NCI-H2029 (cell line): ENCODE results near the gene TBRG1.
"Not testable (repeated sequence)": the region's sequence is repeated elsewhere in the genome, so short reads cannot be mapped to it uniquely, and the experiment has no call there.

ENCODE experiments used
- DNase-seq: peaks from one replicate; lab custom pipeline; 2025; lab: John Stamatoyannopoulos, UW

Gene TBRG1, protein sequence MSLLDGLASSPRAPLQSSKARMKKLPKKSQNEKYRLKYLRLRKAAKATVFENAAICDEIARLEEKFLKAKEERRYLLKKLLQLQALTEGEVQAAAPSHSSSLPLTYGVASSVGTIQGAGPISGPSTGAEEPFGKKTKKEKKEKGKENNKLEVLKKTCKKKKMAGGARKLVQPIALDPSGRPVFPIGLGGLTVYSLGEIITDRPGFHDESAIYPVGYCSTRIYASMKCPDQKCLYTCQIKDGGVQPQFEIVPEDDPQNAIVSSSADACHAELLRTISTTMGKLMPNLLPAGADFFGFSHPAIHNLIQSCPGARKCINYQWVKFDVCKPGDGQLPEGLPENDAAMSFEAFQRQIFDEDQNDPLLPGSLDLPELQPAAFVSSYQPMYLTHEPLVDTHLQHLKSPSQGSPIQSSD

DNA sequence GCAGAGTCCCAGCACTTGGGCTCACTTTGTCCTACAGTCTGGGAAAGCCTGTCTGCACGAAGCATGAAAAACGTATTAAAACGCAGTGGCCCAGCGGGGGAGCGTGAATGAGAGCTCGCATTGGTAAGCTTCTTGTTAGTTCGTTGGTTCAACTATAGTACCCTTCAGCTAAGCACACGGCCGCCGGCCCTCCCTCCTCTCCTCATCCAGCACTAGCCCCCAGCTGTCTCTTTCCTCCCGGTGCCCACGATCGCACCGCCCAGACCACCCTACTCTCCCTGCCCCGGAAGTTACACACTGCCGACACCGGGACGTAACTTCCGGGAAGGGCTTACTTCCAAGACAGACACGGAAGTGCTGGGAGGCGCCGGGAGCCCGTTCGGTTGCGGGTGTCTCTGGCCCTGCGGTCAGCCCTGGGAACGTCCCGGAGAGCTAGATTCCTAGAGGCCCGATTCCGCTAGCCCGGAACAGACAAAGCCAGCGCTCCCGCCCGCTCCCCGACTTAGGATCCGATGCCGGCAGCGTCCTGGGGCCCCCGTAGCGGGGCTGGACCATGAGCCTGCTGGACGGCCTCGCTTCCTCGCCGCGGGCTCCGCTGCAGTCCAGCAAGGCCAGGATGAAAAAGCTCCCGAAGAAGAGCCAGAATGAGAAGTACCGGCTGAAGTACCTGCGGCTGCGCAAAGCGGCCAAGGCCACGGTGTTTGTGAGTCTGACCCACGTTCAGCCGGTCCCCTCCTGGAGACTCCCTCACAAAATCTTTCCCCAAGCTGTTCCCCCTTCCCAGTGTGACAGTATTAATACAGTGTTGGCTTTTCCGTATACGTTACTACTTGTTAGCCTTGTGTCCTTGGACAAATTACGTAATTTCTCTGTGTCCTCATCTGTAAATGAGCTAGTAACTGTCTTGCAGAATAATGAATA lies at the start of gene TBRG1:
TSS of gene TBRG1 (plus strand) at position 334 of the 921 bp plus-strand sequence. CDS start at position 554, 220 bp downstream.
- DNase-seq, result peak; percentile 58

DNA sequence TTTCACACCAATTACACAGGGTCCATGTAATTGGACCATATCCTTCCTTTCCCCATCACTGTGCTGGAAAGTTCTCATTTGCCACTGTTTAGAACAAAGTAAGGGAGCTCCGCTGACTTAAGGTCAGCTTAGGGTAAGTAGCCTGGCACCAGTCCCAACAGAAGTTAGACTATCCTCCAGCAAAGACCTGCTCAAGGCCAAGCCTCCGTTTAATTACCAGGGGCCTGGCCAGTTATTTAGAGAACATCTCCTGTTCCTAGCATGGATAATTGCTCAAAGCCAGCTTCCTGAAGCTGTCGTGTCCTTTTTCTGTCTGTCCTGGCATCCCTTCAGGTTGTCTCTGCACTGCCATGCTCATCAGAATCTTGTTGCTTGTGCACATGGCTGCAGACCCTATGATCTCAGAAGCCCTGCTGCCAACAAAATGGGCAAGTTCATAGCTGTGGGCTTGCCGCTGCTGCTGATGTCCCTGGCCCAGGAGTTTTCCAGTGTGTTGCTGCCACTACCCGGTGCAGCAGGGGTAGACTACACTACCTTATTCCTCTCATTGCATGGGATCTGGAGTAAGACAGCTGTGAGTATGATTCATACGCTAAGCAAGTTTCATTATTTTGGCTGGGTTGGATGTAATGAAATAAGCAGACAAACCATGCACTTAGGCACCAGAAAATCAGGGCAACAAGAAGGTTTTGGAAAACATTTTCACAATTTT lies 44.8 kb upstream of the TBRG1 start:
- DNase-seq, result no peak

DNA sequence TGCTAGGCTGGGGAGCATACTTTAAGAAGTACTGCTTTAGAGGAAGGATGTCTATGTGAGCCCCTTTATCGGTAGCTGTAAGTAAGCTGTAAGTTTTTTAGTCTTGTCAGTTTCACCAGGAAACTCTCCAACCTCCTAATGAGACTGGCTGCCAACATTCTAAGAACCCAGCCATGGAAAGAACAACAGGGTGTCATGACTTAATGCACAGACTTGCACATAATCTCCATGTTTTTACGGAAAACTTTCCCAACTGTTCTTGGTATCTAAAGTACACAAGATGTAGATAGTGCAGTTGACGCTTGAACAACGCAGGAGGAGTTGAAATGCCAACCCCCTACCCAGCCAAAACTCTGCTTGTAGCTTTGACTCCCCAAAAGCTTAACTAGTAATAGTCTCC lies 43.9 kb upstream of the TBRG1 start:
- DNase-seq, result no peak

DNA sequence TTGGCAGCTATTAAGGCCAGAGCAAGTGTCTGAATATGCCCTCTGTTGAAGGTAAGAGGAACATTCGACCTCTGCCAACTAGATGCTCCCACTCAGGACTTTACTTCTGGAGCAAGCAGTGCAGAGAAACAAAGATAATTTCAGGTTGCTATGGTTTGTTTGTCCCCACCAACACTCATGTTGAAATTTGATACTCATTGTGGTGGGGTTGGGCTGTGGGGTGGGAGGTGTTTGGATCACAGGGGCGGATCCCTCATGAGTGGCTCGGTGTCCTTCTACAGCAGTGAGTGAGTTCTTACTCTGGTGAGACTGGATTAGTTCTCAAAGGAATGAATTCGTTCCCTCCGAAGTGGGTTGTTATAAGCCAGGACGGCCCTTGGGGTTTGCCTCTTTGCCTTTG lies 40.8 kb upstream of the TBRG1 start:
- DNase-seq, result no peak

DNA sequence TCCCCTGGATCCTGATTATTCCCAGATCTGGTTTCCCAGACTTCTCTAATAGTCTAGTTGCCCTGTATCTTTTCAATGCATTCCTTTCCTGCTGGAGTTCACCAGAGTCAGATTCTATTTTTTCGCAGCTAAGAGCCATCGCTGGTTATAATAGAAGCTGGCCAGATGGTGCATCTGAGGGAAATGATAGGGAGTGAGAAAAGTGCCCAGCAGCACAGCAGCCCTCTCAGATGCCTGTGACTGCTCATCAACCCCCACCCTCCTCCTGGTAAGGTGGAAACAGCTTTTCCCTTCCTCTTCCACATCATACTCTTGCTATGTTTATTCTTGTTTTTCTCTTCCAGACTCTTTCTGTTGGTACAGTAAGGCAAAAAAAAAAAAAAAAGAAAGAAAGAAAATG lies 40.1 kb upstream of the TBRG1 start:
- DNase-seq, result no peak

DNA sequence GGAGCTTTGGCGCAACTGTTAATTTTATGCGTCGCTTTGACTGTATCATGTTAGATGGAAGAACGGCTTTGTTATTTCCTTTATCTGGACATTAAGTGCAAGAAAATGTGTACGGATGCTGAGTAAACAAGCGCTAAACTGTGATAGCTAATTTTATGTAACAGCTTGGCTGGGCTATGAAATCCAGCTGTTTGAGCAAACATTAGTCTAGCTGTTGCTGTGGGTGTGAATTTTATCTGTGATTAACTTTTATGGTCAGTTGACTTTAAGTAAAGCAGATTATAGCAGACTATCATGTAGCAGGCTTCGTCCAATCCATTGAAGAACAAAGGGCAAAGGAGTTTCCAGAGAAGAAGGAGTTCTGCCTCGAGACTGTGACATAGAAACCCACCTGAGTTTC lies 38.9 kb upstream of the TBRG1 start:
- DNase-seq, result no peak

DNA sequence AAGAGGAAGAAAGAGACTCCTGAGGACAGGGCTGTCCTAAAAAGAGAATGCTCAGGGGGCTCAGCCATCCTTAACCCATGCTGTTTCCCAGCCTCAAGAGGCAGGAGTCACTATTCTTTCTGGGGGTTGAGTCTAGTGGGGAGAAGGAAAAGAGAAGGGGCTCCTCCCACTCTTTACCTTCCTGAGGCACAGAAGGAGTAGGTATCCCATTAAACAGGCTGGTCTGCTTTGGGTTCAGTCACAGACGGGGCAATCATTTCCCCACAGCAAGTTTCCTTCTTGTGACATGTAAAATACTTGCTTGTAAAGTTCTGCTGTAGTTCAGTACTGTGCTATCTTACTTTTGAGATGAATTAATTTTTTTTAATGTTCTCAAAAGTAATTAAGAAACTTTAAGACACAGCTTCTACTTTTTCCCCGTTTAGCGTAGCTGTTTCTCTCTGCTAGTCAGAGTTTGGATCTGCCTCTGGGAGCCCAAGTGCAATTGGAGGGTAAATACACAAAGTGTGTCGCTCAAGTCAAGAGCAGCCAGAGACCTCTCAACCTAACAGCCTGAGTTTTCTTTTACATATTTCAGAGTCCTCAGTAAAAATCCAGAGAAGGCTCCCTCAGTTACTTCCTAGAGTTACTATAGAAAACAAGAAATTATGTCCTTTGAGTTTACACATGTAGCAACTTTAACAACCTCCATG lies 37.8 kb upstream of the TBRG1 start:
- DNase-seq, result no peak

DNA sequence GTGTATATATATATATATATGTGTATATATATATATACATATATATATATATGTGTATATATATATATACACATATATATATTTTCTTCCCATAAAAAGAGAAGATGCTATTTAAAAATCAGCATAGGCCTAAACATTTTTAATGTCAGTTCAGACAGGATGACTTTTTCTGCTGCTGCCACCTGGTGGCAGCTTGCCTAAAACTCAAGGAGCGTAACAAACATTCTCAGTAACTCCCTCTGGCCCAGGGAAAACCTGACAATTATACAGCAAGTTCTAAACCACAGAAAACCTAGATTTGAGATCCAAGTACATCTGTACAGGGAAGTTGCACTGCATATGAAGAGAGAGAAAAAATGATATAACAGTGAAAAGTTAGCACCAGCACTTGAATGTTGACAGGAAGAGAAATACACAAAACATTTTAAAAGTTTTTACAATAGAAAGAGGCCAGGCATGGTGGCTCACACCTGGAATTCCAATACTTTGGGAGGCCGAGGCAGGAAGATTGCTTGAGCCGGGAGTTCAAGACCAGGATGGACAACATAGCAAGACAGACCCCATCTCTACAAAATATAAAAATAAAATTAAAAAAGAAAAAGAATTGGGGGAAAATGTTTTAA lies 36.3 kb upstream of the TBRG1 start:
- peak; percentile 43 for DNase-seq

DNA sequence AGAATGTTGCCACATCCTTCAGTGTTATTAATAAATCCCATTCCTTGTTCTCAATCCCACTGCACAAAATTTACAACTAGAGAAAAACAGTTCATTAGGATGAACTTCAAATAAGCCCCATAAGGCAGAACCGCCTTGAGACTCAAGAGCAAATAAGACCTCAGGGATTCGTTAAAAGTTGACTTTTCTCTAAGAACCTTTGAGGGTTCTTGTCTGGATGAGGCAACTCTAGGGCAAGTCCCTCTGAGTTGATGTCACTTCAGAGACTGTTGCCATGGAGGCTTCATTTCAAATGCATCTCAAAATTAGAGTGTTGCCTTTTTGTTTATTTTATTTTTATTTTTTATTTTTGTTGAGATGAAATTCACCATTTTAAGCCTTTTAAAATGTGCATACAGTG lies 31.2 kb upstream of the TBRG1 start:
- DNase-seq, result no peak

DNA sequence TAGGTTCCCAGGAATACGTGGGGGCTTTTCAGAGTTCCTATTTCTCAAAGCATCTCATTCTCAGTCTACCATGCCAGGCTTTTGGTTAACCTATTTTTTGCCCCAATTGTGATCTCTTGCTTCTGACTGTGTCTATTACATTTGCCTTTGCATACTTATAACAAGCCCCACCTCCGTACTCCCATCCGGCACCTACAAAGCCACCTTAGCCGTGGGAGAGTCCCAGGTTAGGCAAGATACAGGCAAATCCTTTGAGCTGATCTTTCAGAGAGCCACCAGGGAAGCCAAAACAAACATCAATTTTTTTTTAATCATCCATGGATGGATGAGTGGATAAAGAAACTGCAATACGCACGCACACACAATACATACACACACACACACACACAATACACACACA lies 30.0 kb upstream of the TBRG1 start:
- no peak for DNase-seq

DNA sequence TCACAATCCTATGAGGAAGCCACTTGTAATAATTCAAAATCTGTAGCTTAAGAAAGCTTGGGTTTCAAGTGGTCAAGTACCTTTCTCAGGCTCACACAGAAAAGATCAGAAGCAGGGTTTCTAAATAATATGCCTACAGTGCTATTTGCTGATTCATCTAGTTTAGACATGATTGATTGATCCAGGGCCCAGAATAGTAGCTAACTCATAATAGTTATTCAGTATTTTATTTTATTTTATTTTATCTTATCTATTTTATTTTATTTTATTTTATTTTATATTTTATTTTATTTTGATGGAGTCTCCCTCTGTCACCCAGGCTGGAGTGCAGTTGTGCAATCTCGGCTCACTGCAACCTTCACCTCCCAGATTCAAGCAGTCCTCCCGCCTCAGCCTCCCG lies 27.4 kb upstream of the TBRG1 start:
- no peak for DNase-seq

DNA sequence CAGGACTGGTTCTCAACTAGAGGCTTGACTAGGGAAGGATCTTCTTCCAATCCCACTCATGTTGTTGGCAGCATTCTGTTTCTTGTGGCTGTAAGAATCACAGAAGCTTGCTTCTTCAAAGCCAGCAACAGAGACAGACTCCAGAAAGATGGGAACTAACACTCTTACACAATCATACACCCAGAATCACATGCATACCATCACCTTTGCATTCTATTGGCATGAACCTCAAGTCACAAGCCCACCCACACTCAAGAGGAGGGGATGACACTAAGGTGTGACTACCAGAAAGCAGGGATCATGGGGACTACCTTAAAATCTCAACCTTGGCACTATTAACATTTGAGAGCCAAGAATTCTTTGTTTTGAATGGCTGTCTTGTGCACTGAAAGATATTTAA lies 25.0 kb upstream of the TBRG1 start:
- no peak for DNase-seq

DNA sequence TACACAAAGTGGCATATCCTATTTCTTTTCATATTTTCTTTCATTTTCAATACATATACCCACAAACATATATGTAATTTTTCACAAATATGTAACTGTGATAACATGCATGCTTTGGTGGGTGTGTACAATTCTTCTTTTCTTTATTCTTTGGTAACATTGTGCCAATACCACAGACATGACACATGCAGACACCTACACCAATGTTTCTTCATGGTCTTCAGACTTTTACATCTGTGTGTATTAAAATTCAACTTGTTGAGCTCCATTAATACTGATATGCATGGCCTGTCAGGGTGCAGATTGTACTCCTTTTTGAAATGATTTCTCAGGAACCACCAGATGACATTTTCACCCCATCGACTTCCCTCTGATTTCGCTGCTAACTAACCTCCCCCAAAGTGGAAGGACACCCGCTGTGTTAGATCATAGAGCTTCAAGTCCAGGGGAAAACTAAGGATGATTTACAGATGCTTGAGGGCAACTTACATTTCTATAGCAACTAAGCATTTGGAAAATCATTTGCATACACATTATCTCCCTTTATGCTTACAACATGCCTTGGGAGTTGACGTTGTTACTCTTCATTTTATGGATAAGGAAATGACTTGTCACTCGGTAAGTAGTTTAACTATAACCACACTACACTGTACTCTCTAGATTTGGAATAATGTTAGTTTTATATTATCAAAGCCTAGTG lies 21.9 kb upstream of the TBRG1 start:
- DNase-seq, result no peak

DNA sequence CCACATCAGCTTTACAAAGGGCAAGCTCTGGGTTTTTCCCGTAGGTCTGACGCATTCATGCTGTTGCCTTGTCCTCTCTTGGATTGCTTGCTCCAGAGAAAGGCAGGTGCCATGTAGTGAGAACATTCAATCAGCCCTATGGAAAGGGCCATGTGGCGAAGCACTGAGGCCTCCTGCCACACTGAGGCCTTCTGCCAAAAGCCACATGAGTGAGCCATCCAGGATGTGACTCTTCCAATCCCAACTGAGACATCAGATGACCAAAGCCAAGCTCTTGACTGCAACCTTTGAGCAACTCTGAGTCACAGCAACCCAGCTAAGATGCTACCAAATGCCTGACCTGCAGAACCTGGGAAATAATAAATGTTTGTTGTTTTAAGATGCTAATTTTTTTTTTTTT lies 20.5 kb upstream of the TBRG1 start:
- DNase-seq, result no peak

DNA sequence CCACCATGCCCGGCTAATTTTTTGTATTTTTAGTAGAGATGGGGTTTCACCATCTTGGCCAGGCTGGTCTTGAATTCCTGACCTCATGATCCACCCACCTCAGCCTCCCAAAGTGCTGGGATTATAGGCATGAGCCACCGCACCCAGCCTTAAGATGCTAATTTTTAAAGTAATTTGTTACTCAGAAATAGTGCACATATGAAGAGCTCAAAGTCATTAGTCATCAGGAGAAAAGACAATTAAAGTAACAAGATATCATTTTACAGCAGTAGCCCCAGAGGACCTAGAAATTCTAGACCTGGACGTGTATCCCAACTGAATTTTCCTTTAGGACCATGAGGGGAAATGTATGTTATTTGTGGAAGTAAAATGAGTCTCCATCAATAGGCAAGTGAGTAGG lies 19.9 kb upstream of the TBRG1 start:
- not testable (repeated sequence) for DNase-seq

DNA sequence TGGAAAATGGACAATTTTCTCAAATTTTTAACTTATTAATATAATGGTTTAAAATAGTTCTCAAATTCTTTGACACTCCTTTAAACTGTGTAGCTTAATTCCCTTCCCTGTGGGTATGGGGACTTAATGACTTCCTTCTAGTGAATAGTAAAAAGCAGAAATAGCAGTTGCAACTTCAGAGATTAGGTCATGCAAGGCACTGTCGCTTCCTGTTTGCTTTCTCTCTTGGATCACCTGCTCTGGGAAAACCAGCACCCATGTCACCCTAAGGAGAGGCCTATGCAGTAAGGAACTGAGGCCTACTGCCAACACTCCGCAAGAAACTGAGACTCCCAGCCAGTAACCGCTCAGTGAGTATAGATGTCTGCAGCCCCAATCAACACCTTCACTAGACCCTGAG lies 16.9 kb upstream of the TBRG1 start:
- no peak for DNase-seq

DNA sequence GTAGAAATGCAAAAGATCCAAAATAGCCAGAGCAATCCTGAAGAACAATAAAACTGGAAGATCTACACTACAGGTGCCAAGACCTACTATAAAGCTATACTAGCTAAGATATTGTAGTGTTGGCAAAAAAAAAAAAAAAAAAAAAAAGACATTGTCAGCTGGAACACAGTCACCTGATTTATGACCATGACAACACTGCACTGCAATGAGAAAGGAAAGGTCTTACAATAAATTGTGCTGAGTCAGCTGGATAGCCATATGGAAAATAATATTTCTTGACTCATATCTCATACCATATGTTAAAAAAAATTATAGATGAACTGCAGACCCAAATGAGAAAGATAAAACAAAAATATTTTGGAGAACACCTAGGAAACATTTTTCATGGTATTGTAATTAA lies 14.5 kb upstream of the TBRG1 start:
- DNase-seq, result no peak

DNA sequence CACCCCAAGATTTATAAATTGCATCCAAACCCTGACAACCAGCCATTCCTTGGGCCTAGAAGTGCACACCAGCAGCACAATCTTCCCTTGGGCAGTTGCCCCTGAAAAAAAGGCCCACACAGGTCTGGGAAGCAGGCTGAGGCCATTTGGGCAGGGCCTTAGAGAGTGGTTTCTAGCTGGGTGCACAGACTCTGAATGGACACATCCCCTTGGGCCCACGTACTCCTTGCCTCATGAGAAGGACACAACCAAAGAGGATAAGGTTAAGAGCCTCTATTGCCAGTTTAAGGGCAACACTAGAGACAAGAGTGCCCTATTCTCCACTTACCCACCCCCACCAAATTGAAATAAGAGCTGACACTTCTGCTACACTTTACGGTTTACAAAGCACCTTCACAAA lies 12.4 kb upstream of the TBRG1 start:
- DNase-seq, result no peak

DNA sequence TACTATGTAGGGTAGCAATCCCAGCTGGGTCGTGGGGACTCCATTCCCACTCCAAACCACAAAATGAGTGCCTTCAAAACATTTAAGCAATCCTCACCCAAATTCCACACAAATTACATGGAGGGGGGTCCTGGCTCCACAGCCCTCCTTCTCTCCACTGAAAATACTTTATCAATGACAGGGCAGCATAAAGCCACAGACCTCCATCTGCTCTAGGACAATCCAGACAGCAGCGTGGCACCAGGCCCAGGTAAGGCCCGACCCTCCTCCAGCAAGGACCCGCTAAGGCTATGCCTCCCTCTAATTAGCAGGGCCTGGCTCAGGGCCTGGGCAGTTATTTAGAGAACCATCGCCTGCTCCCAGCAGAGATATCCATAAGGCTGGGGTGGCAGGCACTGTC lies 11.6 kb upstream of the TBRG1 start, which contains the start of gene PANX3:
TSS of gene PANX3 (plus strand) at position 365 of the 400 bp plus-strand sequence. CDS start 129 bp downstream, outside the sequence.
- no peak for DNase-seq

DNA sequence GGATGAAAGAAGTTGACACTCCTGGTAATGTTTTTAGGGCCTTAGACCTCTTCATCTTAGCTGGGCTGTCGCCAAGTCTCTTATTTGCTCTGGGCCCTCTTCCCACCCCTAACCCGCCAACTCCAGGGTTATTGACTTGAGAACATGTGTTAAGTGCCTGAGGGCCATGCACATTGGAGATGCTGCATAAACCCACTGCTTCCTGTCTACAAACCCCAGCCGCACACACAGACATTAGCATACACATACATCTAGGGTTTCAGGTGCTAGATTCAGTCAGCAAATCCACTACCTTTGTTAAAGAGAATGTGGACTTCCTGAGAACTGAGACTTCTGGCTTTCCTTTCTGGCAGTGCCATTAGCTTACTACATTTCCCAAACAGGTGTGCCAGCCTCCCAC lies 10.6 kb upstream of the TBRG1 start:
- DNase-seq, result peak; percentile 39
